ENCODE results near the gene CDH4. TPM values are rescaled to one million over a fixed set of nuclear protein-coding genes. Genes with fewer than 3 reads are reported as not detected.

The CDH4 gene
- total and polyA plus RNA-seq, 2 donors from 2014 or later: 1.1 TPM; not detected in 1

GRCh38 chr20:61571916-61572711 is 320.1 kb downstream of the CDH4 start:
- TF ChIP-seq, protein P1, sequence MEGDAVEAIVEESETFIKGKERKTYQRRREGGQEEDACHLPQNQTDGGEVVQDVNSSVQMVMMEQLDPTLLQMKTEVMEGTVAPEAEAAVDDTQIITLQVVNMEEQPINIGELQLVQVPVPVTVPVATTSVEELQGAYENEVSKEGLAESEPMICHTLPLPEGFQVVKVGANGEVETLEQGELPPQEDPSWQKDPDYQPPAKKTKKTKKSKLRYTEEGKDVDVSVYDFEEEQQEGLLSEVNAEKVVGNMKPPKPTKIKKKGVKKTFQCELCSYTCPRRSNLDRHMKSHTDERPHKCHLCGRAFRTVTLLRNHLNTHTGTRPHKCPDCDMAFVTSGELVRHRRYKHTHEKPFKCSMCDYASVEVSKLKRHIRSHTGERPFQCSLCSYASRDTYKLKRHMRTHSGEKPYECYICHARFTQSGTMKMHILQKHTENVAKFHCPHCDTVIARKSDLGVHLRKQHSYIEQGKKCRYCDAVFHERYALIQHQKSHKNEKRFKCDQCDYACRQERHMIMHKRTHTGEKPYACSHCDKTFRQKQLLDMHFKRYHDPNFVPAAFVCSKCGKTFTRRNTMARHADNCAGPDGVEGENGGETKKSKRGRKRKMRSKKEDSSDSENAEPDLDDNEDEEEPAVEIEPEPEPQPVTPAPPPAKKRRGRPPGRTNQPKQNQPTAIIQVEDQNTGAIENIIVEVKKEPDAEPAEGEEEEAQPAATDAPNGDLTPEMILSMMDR (IDR thresholded peaks at IDR 0.05; ENCODE audit: borderline replicate concordance, extremely low read depth, insufficient read depth): no peak
- Histone ChIP-seq H3K27ac (ENCODE audit: low read depth in 2 of 2, low read length in 2 of 2) (no peak overlapping the region), H3K9me3 (ENCODE audit: control insufficient read depth in 2 of 3, insufficient read depth in 1 of 3, low read length in 3 of 3) (no peaks in the 10 kb centered on the region), H3K9ac (ENCODE audit: low read length in 3 of 3) (no peak overlapping the region), H3K36me3 (ENCODE audit: control insufficient read depth in 2 of 3, insufficient read depth in 3 of 3, low read length in 3 of 3) (no peaks in the 10 kb centered on the region), H3K4me1 (ENCODE audit: control insufficient read depth in 2 of 3, insufficient read depth in 2 of 3, low read depth in 1 of 3, low read length in 3 of 3) (no peaks in the 10 kb centered on the region), H3K27me3 (ENCODE audit: control insufficient read depth, insufficient read depth, low read length) (no peaks in the 10 kb centered on the region), H3K4me3 (ENCODE audit: low read length in 3 of 3) (no peak overlapping the region)
- FAIRE-seq: no peak
- intact Hi-C loops (cut with DNase I): no loop called here
- peak in 1 of 5 donors; percentile 37 for DNase-seq

DNA sequence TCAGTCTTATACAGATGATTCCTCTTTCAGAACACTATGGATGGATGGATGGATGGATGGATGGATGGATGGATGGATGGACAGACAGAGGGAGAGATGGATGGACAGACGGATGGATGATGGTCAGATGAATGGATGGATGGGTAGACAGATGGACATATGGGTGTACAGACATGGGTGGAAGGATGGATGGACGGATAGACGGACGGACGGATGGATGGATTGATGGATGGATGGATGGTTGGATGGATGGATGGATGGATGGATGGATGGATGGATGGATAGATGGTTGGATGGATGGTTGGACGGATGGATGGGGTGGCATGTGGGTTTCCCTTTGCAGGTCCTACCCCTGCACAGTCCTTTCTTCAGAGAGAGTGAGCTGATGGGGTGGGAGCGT is 320.7 kb downstream of the CDH4 start:
- no peaks in the 10 kb centered on the region for H3K9me3 ChIP-seq (ENCODE audit: control insufficient read depth in 2 of 3, insufficient read depth in 1 of 3, low read length in 3 of 3)
- no peaks in the 10 kb centered on the region for H3K4me1 ChIP-seq (ENCODE audit: control insufficient read depth in 2 of 3, insufficient read depth in 2 of 3, low read depth in 1 of 3, low read length in 3 of 3)
- H3K9ac ChIP-seq (ENCODE audit: low read length in 3 of 3): no peak overlapping the region
- FAIRE-seq: no peak
- no peaks in the 10 kb centered on the region for H3K36me3 ChIP-seq (ENCODE audit: control insufficient read depth in 2 of 3, insufficient read depth in 3 of 3, low read length in 3 of 3)
- no peak overlapping the region for H3K27ac ChIP-seq (ENCODE audit: low read depth in 2 of 2, low read length in 2 of 2)
- intact Hi-C loops (cut with DNase I): no loop called here
- peak in 1 of 5 donors; percentile 1 for DNase-seq
- no peaks in the 10 kb centered on the region for H3K27me3 ChIP-seq (ENCODE audit: control insufficient read depth, insufficient read depth, low read length)
- no peak overlapping the region for H3K4me3 ChIP-seq (ENCODE audit: low read length in 3 of 3)
- TF ChIP-seq, protein P1 (IDR thresholded peaks at IDR 0.05; ENCODE audit: borderline replicate concordance, extremely low read depth, insufficient read depth): no peak

- no peaks in the 10 kb centered on the region for H3K36me3 ChIP-seq (ENCODE audit: control insufficient read depth in 2 of 3, insufficient read depth in 3 of 3, low read length in 3 of 3)
- TF ChIP-seq, protein P1 (IDR thresholded peaks at IDR 0.05; ENCODE audit: borderline replicate concordance, extremely low read depth, insufficient read depth): no peak
- intact Hi-C loops (cut with DNase I): no loop called here
- H3K9ac ChIP-seq (ENCODE audit: low read length in 3 of 3): no peak overlapping the region
- no peak overlapping the region for H3K4me3 ChIP-seq (ENCODE audit: low read length in 3 of 3)
- H3K9me3 ChIP-seq (ENCODE audit: control insufficient read depth in 2 of 3, insufficient read depth in 1 of 3, low read length in 3 of 3): no peaks in the 10 kb centered on the region
- H3K4me1 ChIP-seq (ENCODE audit: control insufficient read depth in 2 of 3, insufficient read depth in 2 of 3, low read depth in 1 of 3, low read length in 3 of 3): no peaks in the 10 kb centered on the region
- H3K27me3 ChIP-seq (ENCODE audit: control insufficient read depth, insufficient read depth, low read length): no peaks in the 10 kb centered on the region
- DNase-seq (peak in 1 of 5 donors; percentile 35), FAIRE-seq (no peak)
- H3K27ac ChIP-seq (ENCODE audit: low read depth in 2 of 2, low read length in 2 of 2): no peak overlapping the region
Observed at GRCh38 chr20:61573415-61574305, 321.6 kb downstream of the CDH4 start.

All from kidney (tissue), 14 donors.